SU-DHL-6 (cell line): Measurements from ENCODE around the gene CLTC.

ENCODE experiments used
- CTCF ChIP-seq: fragments of 200-600 bp; sonication (generic); IDR thresholded peaks from one replicate; pipeline ENCODE4 v1.5.1; 2017; ENCODE audit warnings: antibody characterized with exemption, mild to moderate bottlenecking, low read length, moderate library complexity; ENCODE audit not compliant: insufficient read depth, poor library complexity, severe bottlenecking
- EZH2phosphoT487 ChIP-seq: fragments of 200-600 bp; sonication (generic), shearing (Covaris generic); conservative IDR thresholded peaks from 2 replicates; pipeline ENCODE4 v1.6.1; 2018; ENCODE audit warnings: mild to moderate bottlenecking, antibody characterized with exemption, low read length, moderate library complexity, mixed read lengths

GRCh38 chr17:59572301-59572924 is 47.3 kb upstream of the CLTC start:
- TF ChIP-seq CTCF (no peak), EZH2phosphoT487 (no peak)
